Measurements from ENCODE around the gene CALD1.

Gene CALD1

GRCh38 chr7:134787720-134788119 is 8.3 kb downstream of the CALD1 start:
- no peak for DNase-seq (ENCODE audit: low read depth in 2 of 2)

DNA sequence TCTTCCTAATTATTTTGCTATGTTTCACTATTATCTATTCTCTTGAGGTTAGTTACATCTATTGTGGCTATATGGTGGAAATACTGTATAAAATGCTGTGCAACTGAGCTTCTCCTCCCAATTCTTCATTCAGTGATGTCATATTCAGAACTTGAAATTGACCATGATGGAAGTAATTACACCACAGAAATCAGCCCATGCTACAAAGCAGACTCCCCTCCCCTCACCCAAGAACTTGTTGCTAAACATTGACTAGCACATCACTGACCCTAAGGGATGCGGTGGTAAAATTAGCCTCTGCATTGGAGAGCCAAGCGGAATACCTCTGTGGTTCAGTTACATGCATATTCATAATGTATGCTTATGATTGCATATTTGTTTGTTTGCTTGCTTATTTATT is 8.8 kb downstream of the CALD1 start:
- DNase-seq (ENCODE audit: low read depth in 2 of 2), result no peak

GRCh38 chr7:134789967-134790685 is 10.7 kb downstream of the CALD1 start:
- DNase-seq (ENCODE audit: low read depth in 2 of 2), result no peak

- no peak for DNase-seq (ENCODE audit: low read depth in 2 of 2)
These were observed 13.5 kb downstream of the CALD1 start for GRCh38 chr7:134792968-134793367.

- no peak for DNase-seq (ENCODE audit: low read depth in 2 of 2)
These were observed 15.8 kb downstream of the CALD1 start for GRCh38 chr7:134795231-134795630.

DNA sequence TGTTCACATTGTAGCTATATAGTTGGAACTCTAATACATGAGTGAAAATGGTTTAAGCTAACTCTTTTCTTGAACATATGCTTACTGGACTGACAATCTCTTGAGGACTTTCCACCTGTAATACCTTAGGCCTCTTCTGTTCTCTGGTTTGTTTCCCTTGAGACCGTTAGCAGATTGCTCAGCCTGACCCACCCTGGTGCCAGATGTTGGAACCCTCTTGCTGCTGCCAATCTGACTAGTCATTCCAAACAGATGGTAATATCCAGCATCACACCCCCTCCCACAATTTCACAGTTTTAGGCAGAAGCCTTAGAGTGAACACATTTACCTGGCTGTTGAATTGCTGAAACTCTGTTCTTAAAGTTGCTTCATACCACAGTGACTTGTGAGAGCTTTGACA is 18.7 kb downstream of the CALD1 start:
- no peak for DNase-seq (ENCODE audit: low read depth in 2 of 2)

DNA sequence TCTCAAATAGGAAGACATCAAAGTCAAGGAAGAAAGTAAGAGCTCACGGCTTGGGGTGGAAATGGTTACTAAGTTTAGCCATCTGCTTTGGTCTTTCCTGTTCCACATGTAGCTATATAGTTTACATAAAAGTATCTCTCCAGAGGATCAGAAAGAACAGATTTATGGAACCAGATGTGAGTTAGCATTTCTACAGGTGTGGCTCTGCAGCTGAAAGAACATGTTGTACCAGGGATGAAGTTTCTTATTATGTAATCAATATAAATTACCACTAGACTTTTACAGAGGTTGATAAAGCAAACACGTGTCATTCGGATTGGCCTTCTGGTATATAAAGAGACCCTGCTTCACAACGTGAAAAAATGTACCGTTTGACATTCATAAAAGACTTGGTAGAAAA is 19.9 kb downstream of the CALD1 start:
- DNase-seq (ENCODE audit: low read depth in 2 of 2), result no peak

DNA sequence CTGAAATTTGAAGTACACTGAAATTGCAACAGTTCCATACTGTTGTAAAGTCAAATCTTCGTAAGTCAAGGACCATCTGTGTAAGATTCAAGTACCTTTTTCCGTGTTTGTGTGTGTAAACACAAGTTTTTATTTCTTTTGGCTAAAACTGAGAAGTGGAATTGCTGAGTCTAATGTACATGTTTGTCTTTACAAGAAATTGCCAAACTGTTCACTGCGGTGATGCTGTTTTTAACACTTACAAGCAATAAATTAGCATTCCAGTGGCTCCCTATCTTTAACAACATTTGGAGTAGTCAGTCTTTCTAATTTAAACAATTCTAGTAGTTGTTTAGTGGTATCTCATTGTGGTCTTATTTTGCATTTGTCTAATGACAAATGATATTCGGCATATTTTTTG is 23.3 kb downstream of the CALD1 start:
- DNase-seq (ENCODE audit: low read depth in 2 of 2), result no peak

- no peak for DNase-seq (ENCODE audit: low read depth in 2 of 2)
These were observed 24.9 kb downstream of the CALD1 start for GRCh38 chr7:134804351-134804750.

- DNase-seq (ENCODE audit: low read depth in 2 of 2), result no peak
These were observed 25.4 kb downstream of the CALD1 start for GRCh38 chr7:134804854-134805253.

DNA sequence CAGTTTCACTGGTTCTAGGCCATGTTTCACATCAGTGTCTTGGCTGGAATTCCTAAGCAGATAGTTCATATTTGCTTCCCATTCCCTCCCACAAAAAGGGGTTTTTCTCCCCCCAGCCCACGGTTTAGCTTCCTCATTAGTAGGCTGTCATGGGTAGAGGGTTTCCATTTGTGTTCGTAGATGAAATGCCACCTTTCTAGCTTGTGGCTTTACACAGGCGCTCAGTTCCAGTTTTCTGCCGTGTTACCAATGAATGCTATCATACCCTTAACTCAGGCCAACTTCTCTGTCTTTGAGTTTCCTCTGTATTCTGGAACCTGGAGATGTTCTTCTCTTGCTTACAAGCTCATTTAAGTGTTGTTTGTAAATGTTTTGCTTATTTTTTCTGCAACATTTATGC is 26.8 kb downstream of the CALD1 start:
- DNase-seq (ENCODE audit: low read depth in 2 of 2), result no peak

DNA sequence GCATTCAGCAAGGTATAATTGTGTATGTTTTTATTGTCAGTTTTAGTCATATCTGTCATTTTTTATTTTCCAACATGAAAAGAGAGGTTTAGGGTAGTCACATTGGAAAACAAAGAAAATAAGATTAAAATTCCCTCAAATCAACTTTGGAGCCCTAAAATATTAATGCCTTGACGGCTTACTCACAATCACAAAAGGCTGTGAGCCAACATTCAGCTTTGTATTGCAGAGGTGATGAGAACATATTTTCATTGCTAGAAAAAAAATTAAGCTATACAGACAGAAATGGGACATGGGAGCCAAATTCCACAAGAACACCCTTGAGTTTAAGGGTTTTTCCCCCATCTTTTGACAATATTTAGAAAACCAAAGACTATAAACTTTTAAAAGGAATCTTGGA is 30.2 kb downstream of the CALD1 start:
- DNase-seq (ENCODE audit: low read depth in 2 of 2), result no peak

GRCh38 chr7:134811765-134812164 is 32.3 kb downstream of the CALD1 start:
- no peak for DNase-seq (ENCODE audit: low read depth in 2 of 2)

DNA sequence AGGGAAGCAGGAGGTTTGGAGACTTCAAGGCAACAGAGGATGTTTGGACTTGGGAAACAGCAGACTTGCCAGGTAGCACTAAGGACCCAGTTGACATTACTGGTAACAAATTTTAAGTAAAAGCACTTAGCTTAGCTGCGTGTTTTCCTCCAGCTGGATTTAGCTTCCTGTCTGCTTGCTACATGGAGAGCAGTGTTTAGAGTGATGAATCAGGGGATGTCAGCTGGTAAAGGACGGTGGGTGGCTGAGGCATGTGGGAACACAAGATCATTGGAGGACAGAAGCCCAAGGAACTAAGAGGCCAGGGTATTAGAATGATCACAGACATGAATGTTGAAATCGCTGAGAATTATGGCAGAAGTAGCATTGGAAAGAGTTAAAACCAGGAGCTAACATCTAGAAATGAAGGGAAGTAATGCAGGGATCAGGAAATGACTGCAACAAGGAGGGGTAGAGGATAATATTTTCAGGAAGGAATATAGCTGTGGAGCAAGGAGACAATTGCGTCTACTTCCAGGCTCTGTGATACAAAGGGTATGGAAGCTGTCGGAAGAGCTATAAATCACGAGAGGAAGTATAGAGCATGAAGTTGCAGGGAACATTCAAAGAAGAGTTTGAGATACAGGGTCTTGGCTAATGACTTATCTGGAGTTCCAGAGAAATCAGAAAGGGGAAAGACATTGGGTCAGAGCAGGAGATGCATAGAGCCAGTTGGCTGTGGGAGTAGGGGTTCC is 34.4 kb downstream of the CALD1 start:
- DNase-seq (ENCODE audit: low read depth in 2 of 2), result no peak

DNA sequence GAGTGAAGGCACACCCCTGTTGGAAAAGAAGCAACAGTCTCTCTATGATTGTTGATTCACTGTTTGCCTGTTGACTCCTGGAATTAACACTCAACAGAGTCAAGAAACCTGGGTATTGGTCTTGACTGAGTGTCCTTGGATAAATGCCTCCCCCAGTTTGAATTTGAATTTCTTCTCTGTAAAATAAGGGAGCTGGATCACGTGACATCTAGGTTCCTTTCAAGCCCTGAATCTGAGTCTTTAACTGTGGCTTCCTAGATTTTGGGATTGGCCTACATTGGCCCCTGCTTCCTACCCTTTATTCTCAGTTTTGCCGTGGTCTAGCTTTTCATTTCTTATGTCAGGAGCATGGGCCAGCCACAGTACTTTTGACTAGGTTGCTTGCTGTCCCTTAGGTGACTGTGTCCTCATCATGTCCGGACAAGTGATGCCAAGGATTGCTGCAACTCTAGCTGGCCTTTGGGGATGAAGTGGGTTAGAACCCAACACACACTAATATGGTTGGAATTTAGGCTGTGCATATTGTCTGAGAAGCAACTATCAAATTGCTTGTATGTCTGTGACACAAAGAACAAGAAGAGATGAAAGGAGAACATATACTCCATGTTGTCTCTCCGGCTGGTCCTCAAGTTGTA is 35.4 kb downstream of the CALD1 start:
- no peak for DNase-seq (ENCODE audit: low read depth in 2 of 2)

DNA sequence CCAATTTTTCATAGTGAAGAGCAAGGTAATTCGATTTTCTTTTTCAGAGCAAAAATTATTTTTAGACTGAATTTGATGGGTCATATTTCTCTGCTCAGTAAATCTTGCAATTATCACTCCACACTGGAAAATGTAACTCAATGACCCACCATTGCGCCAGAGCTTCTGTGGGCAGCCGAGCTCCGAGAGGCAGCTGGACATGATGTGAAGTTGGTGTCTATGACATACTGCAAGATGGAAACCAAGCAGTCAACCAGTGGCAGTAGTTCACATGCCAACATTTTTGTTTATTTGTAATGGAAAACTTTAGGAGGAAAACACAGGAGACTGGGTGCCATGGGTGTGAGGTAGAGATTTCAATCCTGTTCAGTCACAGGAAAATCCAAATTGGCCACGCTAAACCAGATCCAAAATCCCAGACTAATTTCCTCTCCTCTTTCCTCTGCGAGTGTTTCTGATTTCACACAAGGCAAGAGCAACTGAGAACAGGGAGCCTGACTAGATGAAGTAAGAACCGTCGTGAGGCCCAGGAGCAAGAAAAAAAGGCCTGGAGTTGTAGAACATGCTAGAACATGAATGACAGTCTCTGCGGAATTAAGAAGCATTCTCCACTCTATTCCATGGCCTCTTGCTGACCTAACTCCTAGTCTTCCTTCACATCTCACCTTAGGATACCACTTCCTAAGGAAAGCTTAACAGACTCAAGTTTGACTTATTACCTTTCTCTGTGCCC is 39.3 kb downstream of the CALD1 start:
- DNase-seq (ENCODE audit: low read depth in 2 of 2), result no peak

DNA sequence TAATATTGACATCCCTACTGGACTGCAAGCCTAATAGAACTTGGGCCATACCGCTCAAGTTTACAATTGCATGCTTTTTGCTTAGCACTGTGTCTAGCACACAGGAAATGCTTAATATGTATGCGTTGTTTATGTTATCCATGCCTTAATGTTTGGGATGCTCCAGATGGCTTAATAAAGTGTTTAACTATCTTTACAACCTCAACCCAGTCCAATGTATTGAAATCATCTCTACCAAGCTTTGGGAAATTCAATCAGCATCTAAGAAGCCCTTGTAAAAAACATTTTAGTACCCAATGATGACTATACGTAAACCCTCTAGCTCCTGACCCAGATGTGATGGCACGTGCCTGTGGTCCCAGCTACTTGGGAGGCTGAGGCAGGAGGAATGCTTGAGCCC is 40.0 kb downstream of the CALD1 start:
- no peak for DNase-seq (ENCODE audit: low read depth in 2 of 2)

- no peak for DNase-seq (ENCODE audit: low read depth in 2 of 2)
These were observed 40.9 kb downstream of the CALD1 start for GRCh38 chr7:134820295-134820694.

- DNase-seq (ENCODE audit: low read depth in 2 of 2), result no peak
These were observed 41.3 kb downstream of the CALD1 start for GRCh38 chr7:134820778-134821177.

DNA sequence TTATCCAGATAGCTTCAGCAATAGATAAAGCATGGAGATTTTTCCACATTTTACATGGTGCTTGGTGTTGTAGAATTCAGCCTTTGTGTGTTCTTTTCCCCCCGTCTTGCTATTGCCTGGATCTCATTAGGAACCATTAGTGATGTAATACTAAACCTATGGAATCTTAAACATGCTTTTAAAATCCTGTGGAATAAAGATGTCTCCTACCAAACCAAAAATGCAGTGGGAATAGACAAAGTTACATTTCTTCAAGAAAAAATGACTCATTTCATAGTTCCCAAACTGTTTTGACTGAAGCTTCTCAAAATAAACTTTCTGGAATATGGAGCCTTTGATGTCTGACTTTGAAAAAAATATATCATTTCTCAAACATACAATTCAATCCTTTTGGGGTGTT is 44.0 kb downstream of the CALD1 start:
- no peak for DNase-seq (ENCODE audit: low read depth in 2 of 2)

GRCh38 chr7:134825666-134826065 is 46.2 kb downstream of the CALD1 start:
- no peak for DNase-seq (ENCODE audit: low read depth in 2 of 2)

- no peak for DNase-seq (ENCODE audit: low read depth in 2 of 2)
These were observed 46.7 kb downstream of the CALD1 start for GRCh38 chr7:134826105-134826504.

Data from activated CD4-positive, alpha-beta T cell treated with anti-CD3 and anti-CD28 coated beads for 24 hours (primary cell).